PFSK-1 (cell line): ENCODE data around the gene MAGT1. TPM values are rescaled to one million over a fixed set of nuclear protein-coding genes. Genes with fewer than 3 reads are reported as not detected.

Experiments
- FOXP2 ChIP-seq: optimal IDR thresholded peaks from 2 replicates; pipeline ENCODE3; 2011; ENCODE audit warnings: borderline replicate concordance, control low read depth, inconsistent platforms; ENCODE audit not compliant: insufficient read depth; ENCODE audit errors: extremely low read length, extremely low read depth
- POLR2AphosphoS5 ChIP-seq: IDR thresholded peaks from 2 replicates; pipeline ENCODE4 v1.6.1; 2012; ENCODE audit warnings: low read depth, mild to moderate bottlenecking, control low read depth, low read length, moderate library complexity
- SIN3A ChIP-seq: IDR thresholded peaks from 2 replicates; pipeline ENCODE4 v1.6.1; 2012; ENCODE audit warnings: mild to moderate bottlenecking, low read length, moderate library complexity, borderline replicate concordance; ENCODE audit not compliant: insufficient read depth
- TAF1 ChIP-seq: IDR thresholded peaks from 2 replicates; pipeline ENCODE4 v1.6.1; 2012; ENCODE audit warnings: low read length, control low read depth, borderline replicate concordance; ENCODE audit not compliant: insufficient read depth
- polyA plus RNA-seq: library from polyadenylated mRNA; unstranded; fragments of >200 nt; gene quantifications from one replicate; pipeline ENCODE4 v1.2.1, GENCODE V29; 2012; ENCODE audit warnings: low read depth, missing spikeins; ENCODE audit not compliant: insufficient read length
- TF ChIP-seq, protein P1 (sequence below), 2 experiments: IDR thresholded peaks; 2 replicates each; pipeline versions ENCODE4 v1.6.1 to v1.8.0; 2011 to 2012; ENCODE audit warnings: low read depth in 2 of 2, low read length in 2 of 2, control low read depth in 1 of 2, inconsistent platforms in 1 of 2, mild to moderate bottlenecking in 1 of 2, moderate library complexity in 1 of 2; ENCODE audit not compliant: insufficient read depth in 1 of 2

The MAGT1 gene
- 17.9 TPM for polyA plus RNA-seq

GRCh38 chrX:77894921-77895886, at the start of gene MAGT1:
Gene MAGT1, minus strand, starts transcription at chrX:77895435. Its CDS starts 25 bp downstream, at chrX:77895410.
- TF ChIP-seq, protein P1, sequence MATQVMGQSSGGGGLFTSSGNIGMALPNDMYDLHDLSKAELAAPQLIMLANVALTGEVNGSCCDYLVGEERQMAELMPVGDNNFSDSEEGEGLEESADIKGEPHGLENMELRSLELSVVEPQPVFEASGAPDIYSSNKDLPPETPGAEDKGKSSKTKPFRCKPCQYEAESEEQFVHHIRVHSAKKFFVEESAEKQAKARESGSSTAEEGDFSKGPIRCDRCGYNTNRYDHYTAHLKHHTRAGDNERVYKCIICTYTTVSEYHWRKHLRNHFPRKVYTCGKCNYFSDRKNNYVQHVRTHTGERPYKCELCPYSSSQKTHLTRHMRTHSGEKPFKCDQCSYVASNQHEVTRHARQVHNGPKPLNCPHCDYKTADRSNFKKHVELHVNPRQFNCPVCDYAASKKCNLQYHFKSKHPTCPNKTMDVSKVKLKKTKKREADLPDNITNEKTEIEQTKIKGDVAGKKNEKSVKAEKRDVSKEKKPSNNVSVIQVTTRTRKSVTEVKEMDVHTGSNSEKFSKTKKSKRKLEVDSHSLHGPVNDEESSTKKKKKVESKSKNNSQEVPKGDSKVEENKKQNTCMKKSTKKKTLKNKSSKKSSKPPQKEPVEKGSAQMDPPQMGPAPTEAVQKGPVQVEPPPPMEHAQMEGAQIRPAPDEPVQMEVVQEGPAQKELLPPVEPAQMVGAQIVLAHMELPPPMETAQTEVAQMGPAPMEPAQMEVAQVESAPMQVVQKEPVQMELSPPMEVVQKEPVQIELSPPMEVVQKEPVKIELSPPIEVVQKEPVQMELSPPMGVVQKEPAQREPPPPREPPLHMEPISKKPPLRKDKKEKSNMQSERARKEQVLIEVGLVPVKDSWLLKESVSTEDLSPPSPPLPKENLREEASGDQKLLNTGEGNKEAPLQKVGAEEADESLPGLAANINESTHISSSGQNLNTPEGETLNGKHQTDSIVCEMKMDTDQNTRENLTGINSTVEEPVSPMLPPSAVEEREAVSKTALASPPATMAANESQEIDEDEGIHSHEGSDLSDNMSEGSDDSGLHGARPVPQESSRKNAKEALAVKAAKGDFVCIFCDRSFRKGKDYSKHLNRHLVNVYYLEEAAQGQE (IDR thresholded peaks at IDR 0.05; ENCODE audit: insufficient read depth in 1 of 2, low read depth in 2 of 2, low read length in 2 of 2) = no peak
- TF ChIP-seq POLR2AphosphoS5 (peak; percentile 84), SIN3A (0 out of 2 replicates have a peak, but pooled peaks have one; percentile 4), TAF1 (peak; percentile 89; the same call in 1 of the 2 replicates), FOXP2 (no peak)

DNA sequence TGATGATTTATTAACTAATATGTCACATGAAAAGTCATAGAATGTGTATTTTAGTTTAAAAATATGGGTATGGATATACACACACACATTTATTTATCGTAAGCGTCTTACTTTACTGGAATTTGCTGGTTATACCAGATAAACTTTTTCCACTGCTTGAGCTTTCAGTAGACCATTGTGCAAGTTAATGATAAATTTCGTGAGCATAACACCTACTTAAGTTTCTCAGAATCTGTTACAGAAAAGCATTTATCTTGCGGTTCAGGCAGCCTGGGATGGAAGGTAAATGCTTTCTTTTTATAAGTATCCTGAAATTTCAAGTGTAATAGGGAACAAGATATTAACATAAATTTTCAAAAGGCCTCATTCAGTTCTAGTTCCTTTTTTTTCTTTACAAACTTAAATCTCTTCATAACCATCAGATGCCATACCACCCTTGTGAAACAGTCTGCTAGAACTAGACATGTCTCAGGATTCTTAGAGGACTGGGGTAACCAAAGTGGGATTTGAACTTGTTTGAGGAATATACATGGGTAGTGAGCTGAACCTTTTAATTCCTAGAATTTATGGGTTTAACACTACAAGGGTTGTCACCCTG, 42.9 kb upstream of the MAGT1 start:
- TF ChIP-seq SIN3A = no peak
- no peak for TF ChIP-seq TAF1
- no peak for TF ChIP-seq POLR2AphosphoS5
- no peak for TF ChIP-seq FOXP2
- TF ChIP-seq, protein P1 (IDR thresholded peaks at IDR 0.05; ENCODE audit: insufficient read depth in 1 of 2, low read depth in 2 of 2, low read length in 2 of 2) = no peak

- TF ChIP-seq, protein P1 (IDR thresholded peaks at IDR 0.05; ENCODE audit: insufficient read depth in 1 of 2, low read depth in 2 of 2, low read length in 2 of 2) = no peak
- TF ChIP-seq FOXP2 = no peak
Observed at GRCh38 chrX:77937291-77937690, 42.1 kb upstream of the MAGT1 start.

GRCh38 chrX:77936299-77936698, 41.1 kb upstream of the MAGT1 start:
- no peak for TF ChIP-seq POLR2AphosphoS5
- no peak for TF ChIP-seq SIN3A
- TF ChIP-seq FOXP2 = no peak
- no peak for TF ChIP-seq TAF1
- TF ChIP-seq, protein P1 (IDR thresholded peaks at IDR 0.05; ENCODE audit: insufficient read depth in 1 of 2, low read depth in 2 of 2, low read length in 2 of 2) = no peak
